ENCODE data around the gene SSX2IP.
A peak's percentile ranks its signal among the peaks of the same experiment; 100 is the strongest.
"Not testable (repeated sequence)": the region's sequence is repeated elsewhere in the genome, so short reads cannot be mapped to it uniquely, and the experiment has no call there.

The SSX2IP gene

GRCh38 chr1:84690397-84691121 is at the start of gene SSX2IP:
SSX2IP (minus strand) TSS chr1:84690461; CDS start chr1:84671219, 19,242 bp downstream.
- peak; percentile 98 for DNase-seq

- DNase-seq: no peak
These were observed 48.0 kb upstream of the SSX2IP start for GRCh38 chr1:84738237-84738636.

GRCh38 chr1:84737590-84737989 is 47.3 kb upstream of the SSX2IP start:
- DNase-seq: no peak

- DNase-seq: no peak
These were observed 46.7 kb upstream of the SSX2IP start for GRCh38 chr1:84736944-84737343.

- DNase-seq: no peak
These were observed 46.2 kb upstream of the SSX2IP start for GRCh38 chr1:84736445-84736844.

- no peak for DNase-seq
These were observed 45.2 kb upstream of the SSX2IP start for GRCh38 chr1:84735483-84735882.

- DNase-seq: no peak
These were observed 42.3 kb upstream of the SSX2IP start for GRCh38 chr1:84732520-84732919.

GRCh38 chr1:84731519-84731918 is 41.3 kb upstream of the SSX2IP start:
- DNase-seq: no peak

- DNase-seq: not testable (repeated sequence)
These were observed 37.5 kb upstream of the SSX2IP start for GRCh38 chr1:84727711-84728110.

GRCh38 chr1:84726593-84727499 is 36.6 kb upstream of the SSX2IP start:
- no peak for DNase-seq

- DNase-seq: no peak
These were observed 34.0 kb upstream of the SSX2IP start for GRCh38 chr1:84724128-84724860.

- no peak for DNase-seq
These were observed 32.5 kb upstream of the SSX2IP start for GRCh38 chr1:84722794-84723193.

GRCh38 chr1:84721872-84722271 is 31.6 kb upstream of the SSX2IP start:
- DNase-seq: not testable (repeated sequence)

GRCh38 chr1:84721152-84721551 is 30.9 kb upstream of the SSX2IP start:
- DNase-seq: no peak

- DNase-seq: no peak
These were observed 30.0 kb upstream of the SSX2IP start for GRCh38 chr1:84720221-84720780.

GRCh38 chr1:84719543-84720217 is 29.4 kb upstream of the SSX2IP start:
- no peak for DNase-seq

- DNase-seq: no peak
These were observed 25.2 kb upstream of the SSX2IP start for GRCh38 chr1:84715342-84716019.

GRCh38 chr1:84712276-84712874 is 22.1 kb upstream of the SSX2IP start:
- no peak for DNase-seq

GRCh38 chr1:84711869-84712268 is 21.6 kb upstream of the SSX2IP start:
- no peak for DNase-seq

- no peak for DNase-seq
These were observed 20.9 kb upstream of the SSX2IP start for GRCh38 chr1:84711121-84711520.

- DNase-seq: no peak
These were observed 18.9 kb upstream of the SSX2IP start for GRCh38 chr1:84709131-84709530.

Data from femur (tissue), 1 donor.